HCT116 (cell line): ENCODE data around the gene UGT1A3. TPM values are rescaled to one million over a fixed set of nuclear protein-coding genes. Genes with fewer than 3 reads are reported as not detected.

Source experiments
- ATAC-seq: fragments of 200-7000 bp; cut with Tn5 transposase; 2 replicates; pipeline ENCODE4 v1.9.1; 2020; ENCODE audit warnings: mild to moderate bottlenecking, moderate library complexity
- BruUV-seq: library from RNA; stranded (reverse); fragments of 400-500 nt; replicated peaks from 2 replicates; lab custom pipeline; 2021; lab: Mats Ljungman, UMichigan
- CTCF ChIA-PET: fragments of 300-600 bp; sonication (Branson Sonifier 250); formaldehyde crosslinking; loops from one replicate; lab custom pipeline; 2021; ENCODE audit warnings: antibody characterized with exemption; lab: Charles Lee
- POLR2A ChIA-PET: fragments of 300-600, 350-600 bp; sonication (Branson Sonifier 250); formaldehyde crosslinking; loops from one replicate; lab custom pipeline; 2021; ENCODE audit warnings: antibody characterized with exemption; lab: Charles Lee
- RAD21 ChIA-PET, 2 experiments: fragments of 300-600 bp; sonication (Branson Sonifier 250); formaldehyde crosslinking; loops; one replicate each; lab custom pipeline; 2023; ENCODE audit warnings: low total read pairs in 2 of 2; ENCODE audit not compliant: uncharacterized antibody in 2 of 2, unreplicated experiment in 2 of 2, low non-redundant PET in 1 of 2; lab: Charles Lee
- DNase-seq: peaks from one replicate; pipeline ENCODE4 v3.0.0-alpha.2; 2010; ENCODE audit warnings: low read depth, low spot score
- H2AFZ ChIP-seq: fragments of 200-600 bp; shearing (Covaris generic), sonication (generic); 2 replicates; pipeline ENCODE4 v1.6.1; 2017; ENCODE audit warnings: low read depth, mixed run types, mixed read lengths, antibody characterized with exemption, low read length; ENCODE audit not compliant: poor library complexity, severe bottlenecking
- H3K27ac ChIP-seq: 2 replicates; pipeline ENCODE4 v1.5.1; 2012; ENCODE audit warnings: low read depth, low read length
- H3K27me3 ChIP-seq: fragments of 200-600 bp; sonication (generic); 2 replicates; pipeline ENCODE4 v1.6.1; 2016; ENCODE audit warnings: mixed run types, low read length, mixed read lengths; ENCODE audit not compliant: insufficient read depth
- H3K36me3 ChIP-seq, 2 experiments: fragments of 200-500 bp in 1 of 2; fragments of 200-600 bp in 1 of 2; sonication (Bioruptor generic) in 1 of 2; sonication (generic) in 1 of 2; 2 replicates each; pipeline versions ENCODE4 v1.5.1 to v1.6.1; 2014 to 2016; ENCODE audit warnings: low read length in 2 of 2, inconsistent platforms in 1 of 2, mixed read lengths in 1 of 2, mixed run types in 1 of 2; ENCODE audit not compliant: insufficient read depth in 2 of 2, control insufficient read depth in 1 of 2
- H3K4me1 ChIP-seq, 2 experiments: fragments of 200-600 bp in 1 of 2; sonication (generic) in 1 of 2; 2 replicates each; pipeline versions ENCODE4 v1.5.1 to v1.6.1; 2012 to 2017; ENCODE audit warnings: low read length in 2 of 2, inconsistent platforms in 1 of 2, mild to moderate bottlenecking in 1 of 2, mixed read lengths in 1 of 2, mixed run types in 1 of 2, moderate library complexity in 1 of 2; ENCODE audit not compliant: insufficient read depth in 2 of 2, control insufficient read depth in 1 of 2
- H3K4me2 ChIP-seq: fragments of 200-600 bp; sonication (generic); 2 replicates; pipeline ENCODE4 v1.6.1; 2017; ENCODE audit warnings: mixed run types, low read length, mixed read lengths
- H3K4me3 ChIP-seq, 2 experiments: fragments of 200-600 bp in 1 of 2; sonication (generic) in 1 of 2; replicated peaks in 1 of 2; 2 replicates each; pipeline ENCODE4 v1.5.1; 2011 to 2016; ENCODE audit warnings: low read length in 2 of 2, control low read depth in 1 of 2, low read depth in 1 of 2, mild to moderate bottlenecking in 1 of 2, mixed read lengths in 1 of 2, mixed run types in 1 of 2
- H3K79me2 ChIP-seq: fragments of 200-600 bp; sonication (generic); 2 replicates; pipeline ENCODE4 v1.6.1; 2017; ENCODE audit warnings: mild to moderate bottlenecking, mixed run types, low read length, moderate library complexity, mixed read lengths; ENCODE audit not compliant: insufficient read depth
- H3K9ac ChIP-seq: fragments of 200-600 bp; sonication (generic); 2 replicates; pipeline ENCODE4 v1.6.1; 2016; ENCODE audit warnings: low read length, mixed read lengths
- H3K9me2 ChIP-seq: fragments of 200-600 bp; sonication (generic), shearing (Covaris generic); 2 replicates; pipeline ENCODE4 v1.6.1; 2017; ENCODE audit warnings: mixed run types, mild to moderate bottlenecking, moderate library complexity; ENCODE audit not compliant: insufficient read depth
- H3K9me3 ChIP-seq, 2 experiments: fragments of 200-500 bp in 1 of 2; fragments of 200-600 bp in 1 of 2; sonication (Bioruptor generic) in 1 of 2; sonication (generic) in 1 of 2; 2 replicates each; pipeline ENCODE4 v1.6.1; 2014 to 2017; ENCODE audit warnings: low read length in 2 of 2, mixed read lengths in 2 of 2, inconsistent platforms in 1 of 2, low read depth in 1 of 2, mild to moderate bottlenecking in 1 of 2, mixed run types in 1 of 2, moderate library complexity in 1 of 2; ENCODE audit not compliant: control insufficient read depth in 1 of 2, insufficient read depth in 1 of 2
- H4K20me1 ChIP-seq: fragments of 200-600 bp; sonication (generic), shearing (Covaris generic); 2 replicates; pipeline ENCODE4 v1.6.1; 2017; ENCODE audit warnings: mixed run types, mild to moderate bottlenecking, moderate library complexity; ENCODE audit not compliant: insufficient read depth
- CBX3 ChIP-seq: IDR thresholded peaks from 2 replicates; pipeline ENCODE4 v1.6.1; 2012; ENCODE audit warnings: low read depth
- CTCF ChIP-seq, 3 experiments: fragments of 200-600 bp in 1 of 3; sonication (generic) in 1 of 3; IDR thresholded peaks in 2 of 3; conservative IDR thresholded peaks in 1 of 3; 2 replicates each; pipeline ENCODE4 v1.5.1; 2012 to 2017; ENCODE audit warnings: low read depth in 2 of 3, low read length in 2 of 3, antibody characterized with exemption in 1 of 3, borderline replicate concordance in 1 of 3, control low read depth in 1 of 3, mild to moderate bottlenecking in 1 of 3, mixed read lengths in 1 of 3, mixed run types in 1 of 3, moderate library complexity in 1 of 3; ENCODE audit not compliant: insufficient read depth in 1 of 3
- ELF1 ChIP-seq: IDR thresholded peaks from 2 replicates; pipeline ENCODE4 v1.6.1; 2012; ENCODE audit warnings: low read depth, borderline replicate concordance
- FOSL1 ChIP-seq: IDR thresholded peaks from 2 replicates; pipeline ENCODE4 v1.6.1; 2012; ENCODE audit warnings: low read depth
- JUND ChIP-seq: IDR thresholded peaks from 2 replicates; pipeline ENCODE4 v1.6.1; 2012
- MAX ChIP-seq: IDR thresholded peaks from 2 replicates; pipeline ENCODE4 v1.6.1; 2012
- POLR2A ChIP-seq: IDR thresholded peaks from 2 replicates; pipeline ENCODE4 v1.7.0; 2011; ENCODE audit warnings: borderline replicate concordance; ENCODE audit not compliant: insufficient read depth, insufficient read length; ENCODE audit errors: extremely low read depth
- POLR2AphosphoS5 ChIP-seq: IDR thresholded peaks from 2 replicates; pipeline ENCODE4 v1.6.1; 2011; ENCODE audit warnings: mild to moderate bottlenecking, low read depth, low read length, moderate library complexity
- RAD21 ChIP-seq: IDR thresholded peaks from 2 replicates; pipeline ENCODE4 v1.6.1; 2012; ENCODE audit warnings: low read depth, mild to moderate bottlenecking
- SIN3A ChIP-seq: IDR thresholded peaks from 2 replicates; pipeline ENCODE4 v1.6.1; 2012; ENCODE audit warnings: low read depth
- SRF ChIP-seq: IDR thresholded peaks from 2 replicates; pipeline ENCODE4 v1.6.1; 2012; ENCODE audit warnings: low read depth
- TCF7L2 ChIP-seq: IDR thresholded peaks from 2 replicates; pipeline ENCODE4 v1.7.0; 2011; ENCODE audit warnings: borderline replicate concordance, inconsistent platforms; ENCODE audit not compliant: insufficient read depth, insufficient read length; ENCODE audit errors: extremely low read depth
- YY1 ChIP-seq: IDR thresholded peaks from 2 replicates; pipeline ENCODE4 v1.6.1; 2011; ENCODE audit warnings: low read length, low read depth, moderate library complexity, mild to moderate bottlenecking; ENCODE audit not compliant: insufficient replicate concordance; ENCODE audit errors: extremely low read depth
- ZBTB33 ChIP-seq: IDR thresholded peaks from 2 replicates; pipeline ENCODE4 v1.6.1; 2011; ENCODE audit warnings: mild to moderate bottlenecking, low read length, moderate library complexity; ENCODE audit not compliant: insufficient replicate concordance; ENCODE audit errors: extremely low read depth
- ZFX ChIP-seq: fragments of 450-650 bp; IDR thresholded peaks from 2 replicates; pipeline ENCODE4 v1.6.1; 2017
- ZNF274 ChIP-seq: fragments of 200-500 bp; sonication (Bioruptor generic); IDR thresholded peaks from 2 replicates; pipeline ENCODE4 v1.6.1; 2014; ENCODE audit warnings: mild to moderate bottlenecking, low read depth, low read length, inconsistent platforms
- intact Hi-C: fragments of 100-400 bp; cut with micrococcal nuclease; formaldehyde crosslinking; loops from 2 replicates; pipeline ENCODE4 v1.10.0; 2022
- total RNA-seq: library from RNA; stranded (reverse); gene quantifications from one replicate; pipeline ENCODE4 v1.2.1, GENCODE V29; 2021; ENCODE audit not compliant: unreplicated experiment

The UGT1A3 gene
- total RNA-seq, 1 experiment from 2014 or later, result not detected

DNA sequence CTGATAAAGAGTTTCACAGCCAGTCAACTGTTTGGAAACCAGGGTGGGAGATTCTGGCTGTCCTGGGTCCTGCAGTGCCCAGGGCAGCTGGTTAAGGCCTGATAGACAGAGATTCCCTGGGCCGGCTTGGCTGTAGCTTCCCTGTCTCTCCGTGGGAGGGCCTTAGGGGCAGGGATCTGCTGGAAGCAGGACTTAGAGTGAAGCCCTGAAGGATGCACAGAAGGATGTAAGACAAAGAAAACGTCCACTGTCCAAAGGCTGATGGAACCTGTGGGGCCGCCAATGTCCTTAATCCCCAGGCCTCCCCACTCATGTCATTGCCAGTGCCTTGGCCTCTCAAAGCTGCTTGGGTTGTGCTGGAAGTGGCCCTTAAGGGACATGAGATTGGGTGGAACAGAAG is 82.2 kb downstream of the UGT1A3 start:
- Histone ChIP-seq H3K9me3 (no peaks in the 10 kb centered on the region), H3K9me2 (no peaks in the 10 kb centered on the region), H4K20me1 (no peaks in the 10 kb centered on the region), H3K27me3 (no peaks in the 10 kb centered on the region; the same call in 1 of the 2 replicates), H3K27ac (no peak overlapping the region), H3K9ac (no peak overlapping the region), H2AFZ (no peak overlapping the region), H3K4me2 (no peak overlapping the region), H3K4me1 (no peaks in the 10 kb centered on the region), H3K4me3 (no peak overlapping the region), H3K36me3 (no peaks in the 10 kb centered on the region), H3K79me2 (no peaks in the 10 kb centered on the region)
- ChIA-PET POLR2A (no interaction called here), CTCF (no interaction called here), RAD21 (no interaction called here)
- TF ChIP-seq CBX3, result no peak
- no peak for TF ChIP-seq SIN3A
- no peak for TF ChIP-seq POLR2A
- no peak for TF ChIP-seq YY1
- no peak for TF ChIP-seq POLR2AphosphoS5
- no peak for TF ChIP-seq SRF
- no peak for TF ChIP-seq JUND
- no peak for TF ChIP-seq ZBTB33
- no peak for TF ChIP-seq ZNF274
- no peak for TF ChIP-seq TCF7L2
- no peak for TF ChIP-seq RAD21
- TF ChIP-seq ZFX, result no peak
- no peak for TF ChIP-seq ELF1
- no peak for TF ChIP-seq MAX
- TF ChIP-seq FOSL1, result no peak
- no peak for TF ChIP-seq CTCF (IDR thresholded peaks at IDR 0.05 in 2 of 3, conservative IDR thresholded peaks at IDR 0.05 in 1 of 3; ENCODE audit: borderline replicate concordance in 1 of 3, insufficient read depth in 1 of 3, low read depth in 2 of 3, low read length in 2 of 3)
- intact Hi-C loops, result no loop called here
- no peak for ATAC-seq
- DNase-seq, result no peak
- no TSS peak for BruUV-seq
